B cell (primary cell): ENCODE measurements around the gene RPA1. TPM values are rescaled to one million over a fixed set of nuclear protein-coding genes. Genes with fewer than 3 reads are reported as not detected.

Source experiments
- ATAC-seq: fragments of 200-7000 bp; cut with Tn5 transposase; one replicate; pipeline ENCODE4 v1.10.0; 2021; ENCODE audit warnings: low read depth, mild to moderate bottlenecking, moderate number of reproducible peaks, moderate library complexity
- CTCF ChIA-PET: fragments of 350-600 bp; sonication (Branson Sonifier 250); formaldehyde crosslinking; loops from one replicate; lab custom pipeline; 2021; ENCODE audit warnings: antibody characterized with exemption, inconsistent platforms; lab: Charles Lee
- POLR2A ChIA-PET: fragments of 350-600 bp; sonication (Branson Sonifier 250); formaldehyde crosslinking; loops from one replicate; lab custom pipeline; 2021; ENCODE audit warnings: antibody characterized with exemption; lab: Charles Lee
- DNase-seq: peaks from one replicate; pipeline ENCODE4 v3.0.0; 2013
- H2AFZ ChIP-seq: 2 replicates; pipeline ENCODE4 v1.6.1; 2012; ENCODE audit warnings: mild to moderate bottlenecking, low read depth, low read length; ENCODE audit not compliant: insufficient read depth, poor library complexity, severe bottlenecking
- H3K27ac ChIP-seq, 2 donors: 1 replicate in 1 of 2; 2 replicates in 1 of 2; pipeline ENCODE4 v1.5.1; 2012 to 2013; ENCODE audit warnings: low read length in 2 of 2, mild to moderate bottlenecking in 2 of 2, moderate library complexity in 1 of 2
- H3K27me3 ChIP-seq, 4 experiments: fragments of 200-600 bp in 1 of 4; sonication (generic) in 1 of 4; replicated peaks in 1 of 4; 1 replicate in 2 of 4; 2 replicates in 2 of 4; pipeline versions ENCODE4 v1.6.1 to v1.7.0; 2013 to 2016; ENCODE audit warnings: low read length in 3 of 4, mild to moderate bottlenecking in 2 of 4, mixed read lengths in 1 of 4, moderate library complexity in 1 of 4; ENCODE audit not compliant: insufficient read depth in 4 of 4, control insufficient read depth in 3 of 4; ENCODE audit errors: control extremely low read depth in 1 of 4
- H3K36me3 ChIP-seq, 2 experiments: replicated peaks in 1 of 2; 1 replicate in 1 of 2; 2 replicates in 1 of 2; pipeline versions ENCODE4 v1.6.1 to v1.7.1; 2013; ENCODE audit warnings: low read length in 1 of 2; ENCODE audit not compliant: insufficient read depth in 2 of 2, control insufficient read depth in 1 of 2; ENCODE audit errors: control extremely low read depth in 1 of 2, extremely low read depth in 1 of 2
- H3K4me1 ChIP-seq, 2 donors: fragments of 200-600 bp in 1 of 2; sonication (generic) in 1 of 2; 1 replicate in 1 of 2; 2 replicates in 1 of 2; pipeline versions ENCODE4 v1.5.1 to v1.6.1; 2013 to 2017; ENCODE audit warnings: low read length in 2 of 2; ENCODE audit not compliant: control insufficient read depth in 2 of 2, insufficient read depth in 2 of 2
- H3K4me2 ChIP-seq: replicated peaks from 2 replicates; pipeline ENCODE3; 2012; ENCODE audit warnings: mild to moderate bottlenecking, low read depth, low read length; ENCODE audit not compliant: poor library complexity, severe bottlenecking
- H3K4me3 ChIP-seq, 5 experiments: fragments of 200-600 bp in 1 of 5; sonication (generic) in 1 of 5; 1 replicate in 3 of 5; 2 replicates in 2 of 5; pipeline versions ENCODE4 v1.5.1 to v1.7.0; 2011 to 2016; ENCODE audit warnings: low read length in 4 of 5, mild to moderate bottlenecking in 4 of 5, low read depth in 2 of 5, control low read depth in 1 of 5, moderate library complexity in 1 of 5; ENCODE audit not compliant: insufficient read depth in 1 of 5; ENCODE audit errors: control extremely low read depth in 1 of 5, extremely low read depth in 1 of 5
- H3K79me2 ChIP-seq: fragments of 200-600 bp; sonication (generic); one replicate; pipeline ENCODE4 v1.6.0; 2016; ENCODE audit warnings: low read length; ENCODE audit not compliant: control insufficient read depth, insufficient read depth
- H3K9ac ChIP-seq: fragments of 200-600 bp; sonication (generic); 2 replicates; pipeline ENCODE4 v1.6.1; 2017; ENCODE audit warnings: mild to moderate bottlenecking, low read length, moderate library complexity
- H3K9me3 ChIP-seq, 3 donors: one replicate each; pipeline versions ENCODE4 v1.6.1 to v1.7.1; 2013; ENCODE audit warnings: low read length in 2 of 3; ENCODE audit not compliant: control insufficient read depth in 2 of 3, insufficient read depth in 1 of 3; ENCODE audit errors: control extremely low read depth in 1 of 3
- H4K20me1 ChIP-seq: 2 replicates; pipeline ENCODE4 v1.6.0; 2012; ENCODE audit warnings: mild to moderate bottlenecking, low read length; ENCODE audit not compliant: insufficient read depth, control insufficient read depth, poor library complexity, severe bottlenecking
- H3K27ac Mint-ChIP-seq: one replicate; pipeline ENCODE4 v1.8.0; 2021; ENCODE audit warnings: mixed read lengths
- H3K27me3 Mint-ChIP-seq: one replicate; pipeline ENCODE4 v1.8.0; 2021; ENCODE audit warnings: mixed read lengths
- H3K4me1 Mint-ChIP-seq: one replicate; pipeline ENCODE4 v1.8.0; 2021; ENCODE audit warnings: mixed read lengths
- H3K4me3 Mint-ChIP-seq: one replicate; pipeline ENCODE4 v1.8.0; 2021; ENCODE audit warnings: mixed read lengths
- H3K9me3 Mint-ChIP-seq: one replicate; pipeline ENCODE4 v1.8.0; 2022; ENCODE audit warnings: mixed read lengths; ENCODE audit not compliant: insufficient read depth
- EZH2 ChIP-seq: IDR thresholded peaks from 2 replicates; pipeline ENCODE4 v1.6.1; 2012; ENCODE audit warnings: borderline replicate concordance, low read depth, mild to moderate bottlenecking, moderate library complexity, low read length; ENCODE audit not compliant: insufficient read depth, poor library complexity, severe bottlenecking
- WGBS: methylation state at CpG from one replicate; pipeline ENCODE4 v1.1.5; 2013; ENCODE audit warnings: missing lambda C conversion rate; ENCODE audit not compliant: insufficient coverage; 5-methylcytosine and 5-hydroxymethylcytosine counted together
- intact Hi-C: fragments of 100-400 bp; cut with micrococcal nuclease; formaldehyde crosslinking; loops from one replicate; pipeline ENCODE4 v1.10.0; 2022
- polyA minus RNA-seq: library from RNA; depleted of rRNA, polyadenylated mRNA; stranded (reverse); fragments of >200 nt; gene quantifications from 2 replicates; pipeline ENCODE4 v1.2.3, GENCODE V29; 2012
- polyA plus RNA-seq: library from polyadenylated mRNA; depleted of rRNA; stranded (reverse); fragments of >200 nt; gene quantifications from 2 replicates; pipeline ENCODE4 v1.2.3, GENCODE V29; 2012
- total RNA-seq, 2 donors: library from RNA; stranded (reverse); fragments of 120-200 nt in 1 of 2; gene quantifications; 1 replicate in 1 of 2; 2 replicates in 1 of 2; pipeline versions ENCODE4 v1.2.3 to v1.2.4, GENCODE V29; 2013 to 2022
- TF ChIP-seq, protein P1 (sequence below): fragments of 200-600 bp; IDR thresholded peaks from one replicate; pipeline ENCODE4 v1.8.0; 2022; ENCODE audit warnings: antibody characterized with exemption, mild to moderate bottlenecking

Gene RPA1
- total RNA-seq (74.2 and 94.5 TPM in 2 replicates), polyA plus RNA-seq (25.7 and 27.0 TPM in 2 replicates), polyA minus RNA-seq (18.2 and 24.0 TPM in 2 replicates)
- 21.0 TPM for total RNA-seq (2013)

DNA sequence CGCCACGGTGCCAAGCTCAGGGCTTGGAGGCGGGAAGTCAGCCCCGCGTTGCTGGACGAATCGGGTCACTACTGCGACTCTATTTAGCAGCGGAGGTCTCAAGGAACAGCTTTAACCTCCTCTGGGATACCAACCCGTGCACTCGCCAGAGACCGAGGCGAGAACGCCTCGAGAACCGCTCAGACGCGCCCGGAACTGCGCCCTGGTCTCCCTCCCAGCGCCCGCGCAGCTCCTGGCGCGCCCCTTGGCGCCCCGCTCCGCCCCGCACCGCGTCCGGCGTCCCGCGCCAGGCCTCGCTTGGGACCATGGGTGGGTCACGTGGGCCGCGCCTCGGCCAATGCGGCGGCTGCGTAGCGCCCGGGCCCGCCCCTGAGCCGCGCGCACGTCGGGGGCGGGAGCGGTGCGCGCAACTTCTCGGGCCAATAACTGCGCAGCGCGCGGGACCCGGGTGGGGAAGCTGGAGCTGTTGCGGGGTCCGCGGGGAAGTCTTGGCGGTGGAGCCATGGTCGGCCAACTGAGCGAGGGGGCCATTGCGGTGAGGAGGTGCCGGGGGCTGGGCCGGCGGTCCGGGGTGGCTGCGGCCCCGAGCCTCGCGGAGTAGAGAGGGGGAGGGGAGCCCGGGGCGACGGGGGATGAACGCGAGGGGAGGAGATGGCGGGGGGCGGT is at the start of gene RPA1, which contains the start of gene SMYD4:
RPA1 (plus strand) TSS at position 414 of the 666 bp plus-strand sequence; CDS start at position 503, 89 bp downstream.
SMYD4 (minus strand) TSS at position 311 of the 666 bp plus-strand sequence. CDS start 1,908 bp downstream, outside the sequence.
- no peaks in the 10 kb centered on the region for H3K27me3 Mint-ChIP-seq
- peaks cover 0 to 24% of the 10 kb centered on the region in 2 experiments for H3K36me3 ChIP-seq
- no peaks in the 10 kb centered on the region for H3K27me3 ChIP-seq
- peak within 1 kb of the TSS; percentile 89 for H3K27ac Mint-ChIP-seq
- ChIA-PET CTCF (interaction anchor here (0.5 to 2.9 kb wide), 6 partner anchors 36 to 465 kb away, joined by 3 to 7 read pairs (median 4); no protein-coding TSS in a partner anchor), POLR2A (interaction anchor here (0.6 to 1.2 kb wide), 9 partner anchors 12 to 205 kb away, joined by 3 to 7 read pairs (median 4); partner anchors contain the start of gene SERPINF1)
- WGBS: under 1% methylated on average over 73 of the region's 83 CpGs
- H3K4me1 ChIP-seq: peaks cover 13 to 30% of the 10 kb centered on the region in 2 donors
- no peaks in the 10 kb centered on the region for H3K9me3 ChIP-seq
- H3K79me2 ChIP-seq: peaks cover 58% of the 10 kb centered on the region
- TF ChIP-seq EZH2: no peak
- TF ChIP-seq, protein P1, sequence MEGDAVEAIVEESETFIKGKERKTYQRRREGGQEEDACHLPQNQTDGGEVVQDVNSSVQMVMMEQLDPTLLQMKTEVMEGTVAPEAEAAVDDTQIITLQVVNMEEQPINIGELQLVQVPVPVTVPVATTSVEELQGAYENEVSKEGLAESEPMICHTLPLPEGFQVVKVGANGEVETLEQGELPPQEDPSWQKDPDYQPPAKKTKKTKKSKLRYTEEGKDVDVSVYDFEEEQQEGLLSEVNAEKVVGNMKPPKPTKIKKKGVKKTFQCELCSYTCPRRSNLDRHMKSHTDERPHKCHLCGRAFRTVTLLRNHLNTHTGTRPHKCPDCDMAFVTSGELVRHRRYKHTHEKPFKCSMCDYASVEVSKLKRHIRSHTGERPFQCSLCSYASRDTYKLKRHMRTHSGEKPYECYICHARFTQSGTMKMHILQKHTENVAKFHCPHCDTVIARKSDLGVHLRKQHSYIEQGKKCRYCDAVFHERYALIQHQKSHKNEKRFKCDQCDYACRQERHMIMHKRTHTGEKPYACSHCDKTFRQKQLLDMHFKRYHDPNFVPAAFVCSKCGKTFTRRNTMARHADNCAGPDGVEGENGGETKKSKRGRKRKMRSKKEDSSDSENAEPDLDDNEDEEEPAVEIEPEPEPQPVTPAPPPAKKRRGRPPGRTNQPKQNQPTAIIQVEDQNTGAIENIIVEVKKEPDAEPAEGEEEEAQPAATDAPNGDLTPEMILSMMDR: no peak
- no peaks in the 10 kb centered on the region for H3K9me3 Mint-ChIP-seq
- DNase-seq (peak; percentile 91), ATAC-seq (peak; percentile 97)
- H3K9ac ChIP-seq: peak within 1 kb of the TSS; percentile 85
- H3K4me3 Mint-ChIP-seq: peak within 1 kb of the TSS; percentile 94
- H4K20me1 ChIP-seq: peaks cover 20% of the 10 kb centered on the region
- H3K4me2 ChIP-seq: peak within 1 kb of the TSS; percentile 90
- peaks cover 45% of the 10 kb centered on the region for H3K4me1 Mint-ChIP-seq
- peak within 1 kb of the TSS; percentile 64 to 87 (median 76) for H3K4me3 ChIP-seq
- peak within 1 kb of the TSS; percentile 60 to 74 for H3K27ac ChIP-seq
- H2AFZ ChIP-seq: peak within 1 kb of the TSS; percentile 88
- intact Hi-C loops: loop anchor here (1.0 to 2.0 kb wide), 4 partner anchors 46 to 145 kb away; partner anchors contain the start of genes PRPF8 and WDR81
